Measurements from ENCODE around the gene PROX2. TPM values are rescaled to one million over a fixed set of nuclear protein-coding genes. Genes with fewer than 3 reads are reported as not detected.

PROX2 gene
- total and polyA plus RNA-seq, 2 donors (not counting 3 experiments of a cell fraction or from before 2014, with no cell fraction given): 0.01 TPM; not detected in 1

GRCh38 chr14:74921987-74922751 lies 46.2 kb upstream of the PROX2 start:
- Histone ChIP-seq H3K36me3 (ENCODE audit: control insufficient read depth in 2 of 2, extremely low read depth in 1 of 2, insufficient read depth in 2 of 2, low read length in 2 of 2) (no peaks in the 10 kb centered on the region), H3K27me3 (ENCODE audit: control insufficient read depth in 2 of 2, insufficient read depth in 2 of 2, low read length in 2 of 2) (no peaks in the 10 kb centered on the region), H3K79me2 (ENCODE audit: control insufficient read depth, insufficient read depth, low read length) (no peaks in the 10 kb centered on the region), H3K27ac (ENCODE audit: insufficient read depth, low read depth, low read length) (peak overlapping the region; percentile 50), H3K9ac (replicated peaks; ENCODE audit: extremely low read depth, insufficient read depth, low read length) (peak overlapping the region; percentile 78), H3K4me2 (ENCODE audit: insufficient read depth, low read length) (peak overlapping the region; percentile 50), H4K20me1 (replicated peaks; ENCODE audit: control insufficient read depth, extremely low read depth, insufficient read depth, low read length) (no peaks in the 10 kb centered on the region), H3K9me3 (replicated peaks; ENCODE audit: control insufficient read depth, insufficient read depth, low read length) (no peaks in the 10 kb centered on the region), H3K9me1 (replicated peaks; ENCODE audit: control insufficient read depth, extremely low read depth, insufficient read depth, low read length) (no peaks in the 10 kb centered on the region), H3K4me1 (ENCODE audit: control insufficient read depth, extremely low read depth, insufficient read depth, low read length) (peaks cover 5% of the 10 kb centered on the region), H2AFZ (ENCODE audit: low read depth, low read length) (peak overlapping the region; percentile 89), H3K4me3 (replicated peaks in 1 of 3; ENCODE audit: insufficient read depth in 1 of 3, low read depth in 1 of 3, low read length in 3 of 3) (peak overlapping the region in 2 of 3 experiments; percentile 58 to 69)
- ChIA-PET CTCF (interaction anchor here (0.6 to 4.5 kb wide), 14 partner anchors 10 to 373 kb away, joined by 3 to 38 read pairs (median 6); partner anchors contain the start of gene PGF), POLR2A (interaction anchor here (1.5 to 1.8 kb wide), 2 partner anchors 10 to 33 kb away, joined by 4 to 7 read pairs; partner anchors contain the start of gene PGF)
- FAIRE-seq (no peak), DNase-seq (ENCODE audit: low read depth, low spot score) (no peak)
- intact Hi-C loops (cut with micrococcal nuclease): loop anchor here (2.0 kb wide), 1 partner anchor 19 kb away; no protein-coding TSS in a partner anchor
- dilution Hi-C loops (cut with MboI; ENCODE audit: extremely low pct_ligation_motif_present, low sequenced_read_pairs): no loop called here
- no peak for TF ChIP-seq MAX (IDR thresholded peaks at IDR 0.05; ENCODE audit: insufficient read depth, insufficient read length)
- TF ChIP-seq POLR2A (IDR thresholded peaks at IDR 0.05; ENCODE audit: low read depth, low read length): no peak
- BruUV-seq (replicated peaks): TSS peak; percentile 52

GRCh38 chr14:74921053-74921620 lies 45.2 kb upstream of the PROX2 start:
- BruUV-seq (replicated peaks): no TSS peak
- Histone ChIP-seq H3K27ac (ENCODE audit: insufficient read depth, low read depth, low read length) (no peak overlapping the region), H3K79me2 (ENCODE audit: control insufficient read depth, insufficient read depth, low read length) (no peaks in the 10 kb centered on the region), H3K27me3 (ENCODE audit: control insufficient read depth in 2 of 2, insufficient read depth in 2 of 2, low read length in 2 of 2) (no peaks in the 10 kb centered on the region), H3K9me3 (replicated peaks; ENCODE audit: control insufficient read depth, insufficient read depth, low read length) (no peaks in the 10 kb centered on the region), H3K4me1 (ENCODE audit: control insufficient read depth, extremely low read depth, insufficient read depth, low read length) (peaks cover 5% of the 10 kb centered on the region), H4K20me1 (replicated peaks; ENCODE audit: control insufficient read depth, extremely low read depth, insufficient read depth, low read length) (no peaks in the 10 kb centered on the region), H3K4me3 (replicated peaks in 1 of 3; ENCODE audit: insufficient read depth in 1 of 3, low read depth in 1 of 3, low read length in 3 of 3) (no peak overlapping the region), H3K36me3 (ENCODE audit: control insufficient read depth in 2 of 2, extremely low read depth in 1 of 2, insufficient read depth in 2 of 2, low read length in 2 of 2) (no peaks in the 10 kb centered on the region), H3K4me2 (ENCODE audit: insufficient read depth, low read length) (no peak overlapping the region), H3K9me1 (replicated peaks; ENCODE audit: control insufficient read depth, extremely low read depth, insufficient read depth, low read length) (no peaks in the 10 kb centered on the region), H3K9ac (replicated peaks; ENCODE audit: extremely low read depth, insufficient read depth, low read length) (no peak overlapping the region), H2AFZ (ENCODE audit: low read depth, low read length) (no peak overlapping the region)
- dilution Hi-C loops (cut with MboI; ENCODE audit: extremely low pct_ligation_motif_present, low sequenced_read_pairs): no loop called here
- POLR2A ChIA-PET: no interaction called here
- CTCF ChIA-PET: interaction anchor here (0.8 to 4.5 kb wide), 4 partner anchors 19 to 168 kb away, joined by 3 to 38 read pairs (median 14); no protein-coding TSS in a partner anchor
- DNase-seq (ENCODE audit: low read depth, low spot score): no peak
- intact Hi-C loops (cut with micrococcal nuclease): no loop called here
- FAIRE-seq: no peak
- TF ChIP-seq EZH2 (IDR thresholded peaks at IDR 0.05; ENCODE audit: borderline replicate concordance, low read depth, low read length, severe bottlenecking) (no peak), JUN (IDR thresholded peaks at IDR 0.05; ENCODE audit: borderline replicate concordance, insufficient read depth, insufficient read length, low read depth) (no peak), POLR2AphosphoS5 (IDR thresholded peaks at IDR 0.05; ENCODE audit: insufficient read depth, low read depth, low read length) (no peak), MAX (IDR thresholded peaks at IDR 0.05; ENCODE audit: insufficient read depth, insufficient read length) (no peak), GATA2 (IDR thresholded peaks at IDR 0.05; ENCODE audit: insufficient read depth, insufficient read length, low read depth, low read length) (no peak), POLR2A (IDR thresholded peaks at IDR 0.05; ENCODE audit: low read depth, low read length) (no peak), MYC (IDR thresholded peaks at IDR 0.05; ENCODE audit: low read depth, low read length) (no peak), FOS (IDR thresholded peaks at IDR 0.05; ENCODE audit: borderline replicate concordance, insufficient read depth, low read length) (no peak), CTCF (IDR thresholded peaks at IDR 0.05; ENCODE audit: extremely low read depth in 1 of 2, insufficient read depth in 1 of 2, low read depth in 1 of 2, low read length in 2 of 2) (no peak)
